ENCODE results near the gene ARHGAP8. TPM values are rescaled to one million over a fixed set of nuclear protein-coding genes. Genes with fewer than 3 reads are reported as not detected.

ARHGAP8 gene
- total RNA-seq, 1 donor: not detected

DNA sequence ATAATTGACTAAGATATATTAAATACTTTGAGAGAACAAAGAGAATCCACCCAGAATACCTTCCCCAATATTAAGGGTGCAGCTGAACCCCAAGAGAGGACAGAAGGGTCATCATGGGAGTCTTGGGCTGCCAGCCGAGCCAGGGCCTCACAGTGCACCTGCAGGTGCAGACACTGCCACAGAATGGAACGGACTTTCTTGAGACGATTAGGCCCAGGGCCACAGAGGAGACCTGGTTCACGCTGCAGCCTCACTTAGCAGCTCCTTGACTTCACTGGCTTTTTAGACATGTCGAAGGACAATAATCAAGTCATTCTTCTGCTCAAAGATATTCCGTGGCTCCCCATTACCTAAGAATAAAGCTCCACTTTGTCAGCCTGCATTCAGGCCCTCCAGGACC is 156.9 kb downstream of the ARHGAP8 start:
- no peak for DNase-seq (ENCODE audit: low read depth)
- TF ChIP-seq, protein P1, sequence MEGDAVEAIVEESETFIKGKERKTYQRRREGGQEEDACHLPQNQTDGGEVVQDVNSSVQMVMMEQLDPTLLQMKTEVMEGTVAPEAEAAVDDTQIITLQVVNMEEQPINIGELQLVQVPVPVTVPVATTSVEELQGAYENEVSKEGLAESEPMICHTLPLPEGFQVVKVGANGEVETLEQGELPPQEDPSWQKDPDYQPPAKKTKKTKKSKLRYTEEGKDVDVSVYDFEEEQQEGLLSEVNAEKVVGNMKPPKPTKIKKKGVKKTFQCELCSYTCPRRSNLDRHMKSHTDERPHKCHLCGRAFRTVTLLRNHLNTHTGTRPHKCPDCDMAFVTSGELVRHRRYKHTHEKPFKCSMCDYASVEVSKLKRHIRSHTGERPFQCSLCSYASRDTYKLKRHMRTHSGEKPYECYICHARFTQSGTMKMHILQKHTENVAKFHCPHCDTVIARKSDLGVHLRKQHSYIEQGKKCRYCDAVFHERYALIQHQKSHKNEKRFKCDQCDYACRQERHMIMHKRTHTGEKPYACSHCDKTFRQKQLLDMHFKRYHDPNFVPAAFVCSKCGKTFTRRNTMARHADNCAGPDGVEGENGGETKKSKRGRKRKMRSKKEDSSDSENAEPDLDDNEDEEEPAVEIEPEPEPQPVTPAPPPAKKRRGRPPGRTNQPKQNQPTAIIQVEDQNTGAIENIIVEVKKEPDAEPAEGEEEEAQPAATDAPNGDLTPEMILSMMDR (IDR thresholded peaks at IDR 0.05; ENCODE audit: insufficient read depth, low read length): no peak
- H3K4me3 ChIP-seq (ENCODE audit: low read depth, low read length): no peak overlapping the region

Other genes with a start within 250 kb of the ARHGAP8 start
- 1.8 and 8.2 TPM in 2 replicates for gene PRR5, start 50.4 kb upstream of the ARHGAP8 start, total RNA-seq (ENCODE audit: low replicate concordance)

All from fibroblast of the aortic adventitia (primary cell).